ENCODE results near the gene PASD1. TPM values are rescaled to one million over a fixed set of nuclear protein-coding genes. Genes with fewer than 3 reads are reported as not detected.
A peak's percentile ranks its signal among the peaks of the same experiment; 100 is the strongest.
"Not testable (repeated sequence)": the region's sequence is repeated elsewhere in the genome, so short reads cannot be mapped to it uniquely, and the experiment has no call there.

The PASD1 gene
- total RNA-seq, 1 donor, result not detected

- DNase-seq (ENCODE audit: low read depth), result no peak
- TF ChIP-seq CTCF (IDR thresholded peaks at IDR 0.05; ENCODE audit: insufficient read depth, low read depth, low read length), result no peak
These were observed 25.9 kb upstream of the PASD1 start for GRCh38 chrX:151537572-151537971.

DNA sequence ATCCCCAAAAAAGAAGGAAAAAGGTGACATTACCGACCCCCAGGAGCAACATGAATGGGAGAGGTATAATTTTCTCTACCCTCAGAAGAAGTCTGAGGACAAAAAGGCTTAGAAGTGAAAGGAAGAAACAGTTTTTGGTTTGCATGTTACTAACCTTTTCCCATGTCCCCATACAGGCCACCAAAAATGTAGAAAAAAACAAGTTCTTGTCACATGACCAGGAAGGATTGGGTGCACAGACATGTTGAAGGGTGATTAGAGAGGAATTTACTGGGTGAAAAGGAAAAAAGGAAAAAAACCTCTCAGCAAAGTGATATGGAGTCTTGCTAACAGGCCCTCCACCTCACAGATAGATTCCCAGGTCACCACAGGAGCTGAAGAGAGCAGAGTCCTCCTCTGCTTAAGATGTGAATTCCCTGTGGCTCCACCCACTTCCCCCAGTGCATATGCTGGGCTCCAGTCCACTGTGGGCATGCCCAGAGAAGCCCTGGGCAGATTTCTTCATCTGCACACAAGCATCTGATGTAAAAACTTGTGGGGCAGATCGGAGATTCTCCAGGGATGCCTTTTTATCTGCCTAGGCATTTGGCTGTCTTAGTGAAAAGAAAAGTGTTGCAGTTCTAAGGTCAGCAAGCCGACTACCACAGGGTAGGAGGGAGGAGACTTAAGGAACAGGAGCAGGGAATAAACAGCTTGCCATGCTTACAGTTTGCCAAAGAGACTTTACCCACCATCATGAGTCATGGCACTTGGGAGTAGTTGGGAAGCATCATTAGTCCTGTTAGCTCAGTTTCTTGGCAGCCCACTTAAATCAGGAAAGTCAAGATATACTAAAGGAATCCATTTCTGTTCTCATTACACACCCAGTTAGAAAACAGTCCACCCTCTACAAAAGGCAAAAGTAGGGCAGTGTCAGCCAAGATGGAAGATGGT is 25.0 kb upstream of the PASD1 start:
- TF ChIP-seq CTCF (IDR thresholded peaks at IDR 0.05; ENCODE audit: insufficient read depth, low read depth, low read length), result no peak
- peak; percentile 1 for DNase-seq (ENCODE audit: low read depth)
- H3K4me3 ChIP-seq (ENCODE audit: low read depth, low read length), result no peak overlapping the region

More at GRCh38 chrX:151537572-151537971, 25.9 kb upstream of the PASD1 start:
- H3K4me3 ChIP-seq (ENCODE audit: low read depth, low read length), result no peak overlapping the region

- DNase-seq (ENCODE audit: low read depth), result peak; percentile 5
- no peak overlapping the region for H3K4me3 ChIP-seq (ENCODE audit: low read depth, low read length)
- no peak for TF ChIP-seq CTCF (IDR thresholded peaks at IDR 0.05; ENCODE audit: insufficient read depth, low read depth, low read length)
These were observed 19.8 kb upstream of the PASD1 start for GRCh38 chrX:151543706-151544105.

- not testable (repeated sequence) for DNase-seq (ENCODE audit: low read depth); H3K4me3 ChIP-seq (ENCODE audit: low read depth, low read length)
These were observed 17.2 kb upstream of the PASD1 start for GRCh38 chrX:151546226-151546625.

DNA sequence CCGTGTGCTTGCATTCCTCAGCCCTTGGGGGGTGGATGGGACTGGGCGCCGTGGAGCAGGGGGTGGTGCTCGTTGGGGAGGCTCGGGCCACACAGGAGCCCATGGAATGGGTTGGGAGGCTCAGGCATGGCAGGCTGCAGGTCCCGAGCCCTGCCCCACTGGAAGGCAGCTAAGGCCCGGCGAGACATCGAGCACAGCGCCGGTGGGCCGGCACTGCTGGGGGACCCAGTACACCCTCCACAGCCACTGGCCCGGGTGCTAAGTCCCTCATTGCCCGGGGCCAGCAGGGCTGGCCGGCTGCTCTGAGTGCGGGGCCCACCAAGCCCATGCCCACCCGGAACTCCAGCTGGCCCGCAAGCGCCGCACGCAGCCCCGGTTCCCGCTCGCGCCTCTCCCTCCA is 12.3 kb upstream of the PASD1 start:
- not testable (repeated sequence) for H3K4me3 ChIP-seq (ENCODE audit: low read depth, low read length); DNase-seq (ENCODE audit: low read depth)

- no peak for DNase-seq (ENCODE audit: low read depth)
- no peak overlapping the region for H3K4me3 ChIP-seq (ENCODE audit: low read depth, low read length)
- no peak for TF ChIP-seq CTCF (IDR thresholded peaks at IDR 0.05; ENCODE audit: insufficient read depth, low read depth, low read length)
These were observed 10.7 kb upstream of the PASD1 start for GRCh38 chrX:151552743-151553142.

DNA sequence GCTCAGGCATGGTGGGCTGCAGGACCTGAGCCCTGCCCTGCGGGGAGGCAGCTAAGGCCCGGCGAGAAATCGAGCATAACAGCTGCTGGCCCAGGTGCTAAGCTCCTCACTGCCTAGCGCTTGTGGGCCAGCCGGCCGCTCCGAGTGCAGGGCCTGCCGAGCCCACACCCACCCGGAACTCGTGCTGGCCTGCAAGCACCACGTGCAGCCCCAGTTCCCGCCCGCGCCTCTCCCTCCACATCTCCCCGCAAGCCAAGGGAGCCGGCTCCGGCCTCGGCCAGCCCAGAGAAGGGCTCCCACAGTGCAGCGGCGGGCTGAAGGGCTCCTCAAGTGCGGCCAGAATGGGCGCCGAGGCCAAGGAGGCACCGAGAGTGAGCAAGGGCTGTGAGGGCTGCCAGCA is 8.2 kb upstream of the PASD1 start:
- not testable (repeated sequence) for H3K4me3 ChIP-seq (ENCODE audit: low read depth, low read length); DNase-seq (ENCODE audit: low read depth)

- H3K4me3 ChIP-seq (ENCODE audit: low read depth, low read length); DNase-seq (ENCODE audit: low read depth): not testable (repeated sequence)
These were observed 990 bp upstream of the PASD1 start for GRCh38 chrX:151562485-151562884.

GRCh38 chrX:151563003-151563402 is 472 bp upstream of the PASD1 start:
- H3K4me3 ChIP-seq (ENCODE audit: low read depth, low read length); DNase-seq (ENCODE audit: low read depth): not testable (repeated sequence)

Data from fibroblast of villous mesenchyme (primary cell).